ENCODE measurements around the gene COL19A1.

COL19A1 gene

DNA sequence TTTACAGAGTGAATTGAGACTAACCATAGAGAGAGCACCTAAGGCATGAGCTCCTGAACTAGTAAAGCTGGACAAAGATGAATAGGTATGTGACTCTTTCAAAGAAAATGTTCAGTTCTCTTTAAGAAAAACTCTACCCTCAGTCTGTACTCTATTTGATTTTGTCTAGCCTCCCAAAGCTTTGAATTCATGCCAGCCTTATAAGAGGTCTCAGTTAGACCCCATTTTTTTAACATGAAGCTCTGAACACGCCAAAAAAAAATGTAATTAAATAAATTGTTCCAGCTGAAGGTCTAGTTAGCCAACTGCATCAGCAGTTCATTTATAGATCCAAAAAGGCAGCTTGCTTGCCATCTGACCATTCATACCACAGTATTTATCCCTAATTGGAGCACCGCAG lies 365.0 kb downstream of the COL19A1 start:
- Mint-ChIP-seq H3K9me3 (no peaks in the 10 kb centered on the region), H3K4me3 (no peak overlapping the region), H3K36me3 (ENCODE audit: low read depth) (no peaks in the 10 kb centered on the region), H3K27ac (no peak overlapping the region), H3K4me1 (no peaks in the 10 kb centered on the region), H3K27me3 (ENCODE audit: low read depth, poor library complexity) (no peaks in the 10 kb centered on the region)
- TF ChIP-seq, protein P1, sequence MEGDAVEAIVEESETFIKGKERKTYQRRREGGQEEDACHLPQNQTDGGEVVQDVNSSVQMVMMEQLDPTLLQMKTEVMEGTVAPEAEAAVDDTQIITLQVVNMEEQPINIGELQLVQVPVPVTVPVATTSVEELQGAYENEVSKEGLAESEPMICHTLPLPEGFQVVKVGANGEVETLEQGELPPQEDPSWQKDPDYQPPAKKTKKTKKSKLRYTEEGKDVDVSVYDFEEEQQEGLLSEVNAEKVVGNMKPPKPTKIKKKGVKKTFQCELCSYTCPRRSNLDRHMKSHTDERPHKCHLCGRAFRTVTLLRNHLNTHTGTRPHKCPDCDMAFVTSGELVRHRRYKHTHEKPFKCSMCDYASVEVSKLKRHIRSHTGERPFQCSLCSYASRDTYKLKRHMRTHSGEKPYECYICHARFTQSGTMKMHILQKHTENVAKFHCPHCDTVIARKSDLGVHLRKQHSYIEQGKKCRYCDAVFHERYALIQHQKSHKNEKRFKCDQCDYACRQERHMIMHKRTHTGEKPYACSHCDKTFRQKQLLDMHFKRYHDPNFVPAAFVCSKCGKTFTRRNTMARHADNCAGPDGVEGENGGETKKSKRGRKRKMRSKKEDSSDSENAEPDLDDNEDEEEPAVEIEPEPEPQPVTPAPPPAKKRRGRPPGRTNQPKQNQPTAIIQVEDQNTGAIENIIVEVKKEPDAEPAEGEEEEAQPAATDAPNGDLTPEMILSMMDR (IDR thresholded peaks at IDR 0.05) = no peak
- DNase-seq = no peak

DNA sequence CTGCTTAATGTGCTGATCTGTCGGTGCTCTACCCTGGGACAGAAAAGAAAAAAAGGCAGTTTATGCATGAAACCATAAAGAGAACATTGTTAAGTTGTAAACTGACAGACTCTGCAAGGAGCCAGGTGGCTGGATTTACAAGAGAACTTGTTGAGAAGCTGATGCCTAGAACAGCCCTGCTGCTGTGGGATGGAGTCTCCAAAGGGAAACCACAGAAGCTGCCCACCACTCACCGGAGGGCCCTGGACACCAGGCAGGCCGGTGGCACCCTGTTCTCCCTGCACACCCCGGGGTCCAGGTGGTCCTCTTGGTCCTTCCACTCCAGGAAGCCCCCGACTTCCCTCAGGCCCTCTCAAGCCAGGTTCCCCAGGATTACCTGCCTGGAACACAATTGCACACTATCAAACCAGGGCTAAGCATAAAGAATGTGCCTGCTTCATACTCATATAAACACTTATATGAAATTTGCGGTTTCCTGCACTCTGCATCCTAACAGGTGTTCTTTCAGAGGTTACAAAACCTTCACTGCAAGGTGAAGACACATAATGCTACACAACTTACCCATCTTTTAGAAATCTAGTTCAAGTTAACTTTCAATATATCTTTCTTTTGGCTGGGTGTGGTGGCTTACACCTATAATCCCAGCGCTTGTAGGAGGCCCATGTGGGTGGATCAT lies 368.3 kb downstream of the COL19A1 start:
- Mint-ChIP-seq H3K27ac (no peak overlapping the region), H3K9me3 (no peaks in the 10 kb centered on the region), H3K27me3 (ENCODE audit: low read depth, poor library complexity) (no peaks in the 10 kb centered on the region), H3K36me3 (ENCODE audit: low read depth) (no peaks in the 10 kb centered on the region), H3K4me3 (no peak overlapping the region), H3K4me1 (no peaks in the 10 kb centered on the region)
- no peak for DNase-seq
- TF ChIP-seq, protein P1 (IDR thresholded peaks at IDR 0.05) = no peak

DNA sequence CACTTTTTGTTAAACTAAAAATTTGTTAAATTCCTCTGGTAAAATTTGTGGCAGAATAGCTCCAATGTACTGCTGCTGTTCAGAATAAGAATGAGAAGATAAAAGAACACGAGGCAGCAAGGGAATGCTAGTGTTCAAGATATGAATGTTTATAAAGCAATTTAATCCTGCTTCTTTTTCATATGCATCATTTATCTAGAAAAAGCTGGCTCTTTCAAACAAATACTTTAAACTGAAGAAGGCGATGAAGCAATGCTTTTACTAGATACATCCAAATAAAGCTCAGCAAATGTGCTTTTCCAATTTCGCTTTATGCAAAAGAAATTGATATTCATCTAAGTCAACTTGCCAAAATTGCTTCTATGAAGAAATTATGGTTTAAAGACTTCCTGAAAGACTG lies 370.0 kb downstream of the COL19A1 start:
- Mint-ChIP-seq H3K9me3 (no peaks in the 10 kb centered on the region), H3K27me3 (ENCODE audit: low read depth, poor library complexity) (no peaks in the 10 kb centered on the region), H3K27ac (no peak overlapping the region), H3K36me3 (ENCODE audit: low read depth) (no peaks in the 10 kb centered on the region), H3K4me1 (no peaks in the 10 kb centered on the region), H3K4me3 (no peak overlapping the region)
- DNase-seq = no peak
- TF ChIP-seq, protein P1 (IDR thresholded peaks at IDR 0.05) = no peak

DNA sequence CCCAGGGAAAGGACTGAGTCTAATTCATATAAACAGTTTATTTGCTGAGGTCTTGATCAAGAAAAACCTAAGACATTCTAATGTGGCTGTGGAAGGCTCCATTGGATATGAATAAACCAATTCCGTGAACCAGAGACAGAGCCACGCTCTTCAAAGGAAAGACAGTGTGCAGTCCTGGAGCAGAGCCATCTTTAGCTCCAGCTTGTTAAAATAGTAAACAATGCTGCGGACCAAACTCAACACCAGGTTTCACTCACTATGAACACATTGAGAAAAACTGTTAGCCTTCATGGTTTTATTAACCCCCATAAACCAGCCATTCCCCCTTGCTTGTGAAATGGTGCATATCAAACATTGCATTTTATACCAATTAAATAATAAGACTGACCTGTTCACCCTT lies 374.7 kb downstream of the COL19A1 start:
- Mint-ChIP-seq H3K4me3 (no peak overlapping the region), H3K27me3 (ENCODE audit: low read depth, poor library complexity) (peaks cover 7% of the 10 kb centered on the region), H3K36me3 (ENCODE audit: low read depth) (no peaks in the 10 kb centered on the region), H3K27ac (no peak overlapping the region), H3K9me3 (no peaks in the 10 kb centered on the region), H3K4me1 (peaks cover 11% of the 10 kb centered on the region)
- TF ChIP-seq, protein P1 (IDR thresholded peaks at IDR 0.05) = no peak
- no peak for DNase-seq

DNA sequence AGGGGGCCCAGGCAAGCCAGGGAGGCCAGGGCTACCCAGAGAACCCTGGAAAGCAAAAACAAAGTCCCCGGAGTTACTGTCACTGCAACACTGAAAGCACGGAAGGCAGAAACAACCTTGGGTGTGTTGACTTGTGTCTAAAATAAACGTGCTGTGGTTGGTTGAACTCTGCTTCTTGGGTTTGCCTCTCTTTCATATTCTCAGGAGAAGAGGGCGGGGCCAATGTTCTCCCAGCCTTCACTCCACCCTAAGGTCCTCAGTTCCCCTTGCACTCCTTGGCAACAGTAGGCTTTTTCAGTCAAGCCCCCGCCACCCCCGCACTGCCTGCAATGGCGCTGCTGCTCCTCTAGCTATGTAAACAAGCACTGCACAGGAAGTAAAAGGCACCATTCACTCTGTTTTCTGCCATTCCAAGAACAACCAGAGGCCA lies 375.6 kb downstream of the COL19A1 start:
- DNase-seq = no peak

More for the DNA sequence above, 375.6 kb downstream of the COL19A1 start:
- TF ChIP-seq, protein P1 (IDR thresholded peaks at IDR 0.05) = no peak
- H3K4me3 Mint-ChIP-seq = no peak overlapping the region
- no peaks in the 10 kb centered on the region for H3K9me3 Mint-ChIP-seq
- peaks cover 7% of the 10 kb centered on the region for H3K27me3 Mint-ChIP-seq (ENCODE audit: low read depth, poor library complexity)
- H3K4me1 Mint-ChIP-seq = peaks cover 11% of the 10 kb centered on the region
- no peaks in the 10 kb centered on the region for H3K36me3 Mint-ChIP-seq (ENCODE audit: low read depth)
- H3K27ac Mint-ChIP-seq = peak overlapping the region; percentile 93
